Chondrocyte (in vitro differentiated cells): Measurements from ENCODE around the gene CDH11. TPM values are rescaled to one million over a fixed set of nuclear protein-coding genes. Genes with fewer than 3 reads are reported as not detected.

Source experiments
- DNase-seq: peaks from one replicate; pipeline ENCODE4 v3.0.0; 2021; ENCODE audit warnings: mixed read lengths, low spot score
- H3K27ac Mint-ChIP-seq: one replicate; pipeline ENCODE4 v1.8.0; 2021; ENCODE audit warnings: mild to moderate bottlenecking, moderate library complexity, mixed read lengths; ENCODE audit not compliant: unreplicated experiment
- H3K27me3 Mint-ChIP-seq: 2 replicates; pipeline ENCODE4 v1.8.0; 2021; ENCODE audit warnings: low read depth, mixed read lengths
- H3K36me3 Mint-ChIP-seq: 2 replicates; pipeline ENCODE4 v1.8.0; 2021; ENCODE audit warnings: low read depth, mixed read lengths
- H3K4me1 Mint-ChIP-seq: 2 replicates; pipeline ENCODE4 v1.8.0; 2021; ENCODE audit warnings: low read depth, mild to moderate bottlenecking, mixed read lengths
- H3K4me3 Mint-ChIP-seq: one replicate; pipeline ENCODE4 v1.8.0; 2021; ENCODE audit warnings: mild to moderate bottlenecking, moderate library complexity, mixed read lengths; ENCODE audit not compliant: unreplicated experiment
- H3K9me3 Mint-ChIP-seq: 2 replicates; pipeline ENCODE4 v1.8.0; 2021; ENCODE audit warnings: low read depth, mixed read lengths
- CTCF ChIP-seq: fragments of 200-600 bp; sonication (generic); IDR thresholded peaks from 2 replicates; pipeline ENCODE4 v1.5.0; 2021; ENCODE audit warnings: antibody characterized with exemption, mild to moderate bottlenecking, moderate library complexity
- total RNA-seq: library from RNA; stranded (reverse); gene quantifications from 3 replicates; pipeline ENCODE4 v1.2.1, GENCODE V29; 2021

Gene CDH11
- total RNA-seq, 1 donor from 2014 or later = 936 TPM

- Mint-ChIP-seq H3K36me3 (peaks cover 1% of the 10 kb centered on the region), H3K27ac (peak overlapping the region; percentile 55), H3K4me1 (peaks cover 34% of the 10 kb centered on the region), H3K27me3 (no peaks in the 10 kb centered on the region), H3K9me3 (peaks cover 12% of the 10 kb centered on the region), H3K4me3 (no peak overlapping the region)
- TF ChIP-seq CTCF = no peak
- DNase-seq = no peak
These were observed 214.0 kb downstream of the CDH11 start for GRCh38 chr16:64907844-64908243.

GRCh38 chr16:64903770-64904169 is 218.1 kb downstream of the CDH11 start:
- peaks cover 12% of the 10 kb centered on the region for H3K9me3 Mint-ChIP-seq
- no peak overlapping the region for H3K27ac Mint-ChIP-seq
- no peaks in the 10 kb centered on the region for H3K27me3 Mint-ChIP-seq
- no peak overlapping the region for H3K4me3 Mint-ChIP-seq
- TF ChIP-seq CTCF = no peak
- peaks cover 29% of the 10 kb centered on the region for H3K4me1 Mint-ChIP-seq
- H3K36me3 Mint-ChIP-seq = peaks cover 2% of the 10 kb centered on the region
- DNase-seq = no peak

GRCh38 chr16:64900517-64900916 is 221.3 kb downstream of the CDH11 start:
- DNase-seq = no peak
- Mint-ChIP-seq H3K36me3 (peaks cover 2% of the 10 kb centered on the region), H3K27me3 (no peaks in the 10 kb centered on the region), H3K9me3 (peaks cover 12% of the 10 kb centered on the region), H3K27ac (no peak overlapping the region), H3K4me3 (no peak overlapping the region), H3K4me1 (peaks cover 49% of the 10 kb centered on the region)
- no peak for TF ChIP-seq CTCF

- TF ChIP-seq CTCF = no peak
- H3K27ac Mint-ChIP-seq = no peak overlapping the region
- H3K36me3 Mint-ChIP-seq = peaks cover 2% of the 10 kb centered on the region
- H3K4me3 Mint-ChIP-seq = no peak overlapping the region
- DNase-seq = no peak
- no peaks in the 10 kb centered on the region for H3K27me3 Mint-ChIP-seq
- peaks cover 12% of the 10 kb centered on the region for H3K9me3 Mint-ChIP-seq
- peaks cover 52% of the 10 kb centered on the region for H3K4me1 Mint-ChIP-seq
These were observed 221.8 kb downstream of the CDH11 start for GRCh38 chr16:64900019-64900418.

- Mint-ChIP-seq H3K4me1 (peaks cover 70% of the 10 kb centered on the region), H3K4me3 (no peak overlapping the region), H3K9me3 (no peaks in the 10 kb centered on the region), H3K27me3 (no peaks in the 10 kb centered on the region), H3K36me3 (peaks cover 2% of the 10 kb centered on the region), H3K27ac (peak overlapping the region; percentile 33)
- TF ChIP-seq CTCF = no peak
- DNase-seq = no peak
These were observed 223.7 kb downstream of the CDH11 start for GRCh38 chr16:64898159-64898558.
